AG04449 (cell line): Measurements from ENCODE around the gene TBATA.

Source experiments
- CTCF ChIA-PET: fragments of 350-600 bp; formaldehyde crosslinking; extraction: SDS; loops from one replicate; lab custom pipeline; 2021; ENCODE audit warnings: antibody characterized with exemption; lab: Yijun Ruan, JAX
- POLR2A ChIA-PET: fragments of 400-600, 350-600 bp; formaldehyde crosslinking; extraction: SDS; loops from one replicate; lab custom pipeline; 2020; ENCODE audit warnings: antibody characterized with exemption, inconsistent platforms; lab: Yijun Ruan, JAX
- DNase-seq: peaks from one replicate; pipeline ENCODE4 v3.0.0-alpha.2; 2010; ENCODE audit warnings: low read depth, low spot score
- H3K4me3 ChIP-seq: 2 replicates; pipeline ENCODE4 v1.5.1; 2011; ENCODE audit warnings: low read depth, mild to moderate bottlenecking, control low read depth, low read length
- TF ChIP-seq, protein P1 (sequence below): IDR thresholded peaks from one replicate; pipeline ENCODE4 v1.5.1; 2011; ENCODE audit warnings: mild to moderate bottlenecking, moderate library complexity, low read length, control low read depth, inconsistent platforms; ENCODE audit not compliant: insufficient read depth; ENCODE audit errors: missing control alignments

The TBATA gene

DNA sequence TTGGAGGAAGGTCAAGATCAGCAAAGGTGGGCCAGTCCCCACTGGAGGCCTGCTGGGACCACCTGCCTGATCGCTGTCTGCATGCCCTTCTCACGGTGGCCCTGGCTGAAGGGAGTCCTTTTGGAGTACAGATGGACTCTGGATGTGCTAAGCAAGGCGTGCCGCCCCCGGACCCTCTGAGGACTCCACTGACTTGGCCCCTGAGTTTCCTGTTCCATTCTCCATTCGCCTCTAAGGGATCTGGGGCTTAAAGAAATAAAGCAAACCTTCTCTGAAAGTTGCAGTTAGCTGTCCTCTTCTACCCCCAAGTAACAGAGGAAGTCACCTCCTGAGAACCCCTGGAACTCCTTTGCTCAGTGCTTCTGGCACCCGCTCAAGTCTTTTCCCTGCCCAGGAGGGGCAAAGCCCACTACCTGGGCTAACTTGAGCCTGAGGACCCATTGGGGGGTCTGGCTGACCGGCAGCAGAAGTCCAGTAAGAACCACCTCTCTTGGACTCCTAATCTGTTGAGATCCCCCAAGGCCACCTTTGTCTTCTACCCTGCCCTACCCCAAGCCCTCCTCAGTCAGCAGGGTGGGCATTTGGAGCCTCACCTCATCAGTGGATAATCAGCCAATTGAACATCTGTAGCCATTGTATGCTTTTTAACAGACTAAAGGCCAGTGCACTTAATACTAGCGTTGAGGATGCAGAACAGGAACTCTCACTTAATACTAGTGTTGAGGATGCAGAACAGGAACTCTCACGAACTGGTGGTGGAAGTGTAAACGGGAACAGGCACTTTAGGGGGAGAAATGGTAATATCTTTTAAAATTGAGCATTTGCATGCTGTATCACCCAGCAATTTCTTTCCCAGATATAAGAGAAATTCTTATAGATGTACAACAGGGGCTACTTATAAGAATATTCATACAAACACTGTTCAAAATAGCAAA lies 2.2 kb downstream of the TBATA start:
- POLR2A ChIA-PET = no interaction called here
- no peak for DNase-seq
- TF ChIP-seq, protein P1, sequence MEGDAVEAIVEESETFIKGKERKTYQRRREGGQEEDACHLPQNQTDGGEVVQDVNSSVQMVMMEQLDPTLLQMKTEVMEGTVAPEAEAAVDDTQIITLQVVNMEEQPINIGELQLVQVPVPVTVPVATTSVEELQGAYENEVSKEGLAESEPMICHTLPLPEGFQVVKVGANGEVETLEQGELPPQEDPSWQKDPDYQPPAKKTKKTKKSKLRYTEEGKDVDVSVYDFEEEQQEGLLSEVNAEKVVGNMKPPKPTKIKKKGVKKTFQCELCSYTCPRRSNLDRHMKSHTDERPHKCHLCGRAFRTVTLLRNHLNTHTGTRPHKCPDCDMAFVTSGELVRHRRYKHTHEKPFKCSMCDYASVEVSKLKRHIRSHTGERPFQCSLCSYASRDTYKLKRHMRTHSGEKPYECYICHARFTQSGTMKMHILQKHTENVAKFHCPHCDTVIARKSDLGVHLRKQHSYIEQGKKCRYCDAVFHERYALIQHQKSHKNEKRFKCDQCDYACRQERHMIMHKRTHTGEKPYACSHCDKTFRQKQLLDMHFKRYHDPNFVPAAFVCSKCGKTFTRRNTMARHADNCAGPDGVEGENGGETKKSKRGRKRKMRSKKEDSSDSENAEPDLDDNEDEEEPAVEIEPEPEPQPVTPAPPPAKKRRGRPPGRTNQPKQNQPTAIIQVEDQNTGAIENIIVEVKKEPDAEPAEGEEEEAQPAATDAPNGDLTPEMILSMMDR = no peak

GRCh38 chr10:70782086-70782745 lies 3.0 kb downstream of the TBATA start:
- ChIA-PET POLR2A (no interaction called here), CTCF (interaction anchor here (1.3 kb wide), 1 partner anchor 21 kb away, joined by 3 read pairs; no protein-coding TSS in a partner anchor)
- no peak for DNase-seq
- TF ChIP-seq, protein P1 = no peak
- no peak overlapping the region for H3K4me3 ChIP-seq

More for the DNA sequence above, 2.2 kb downstream of the TBATA start:
- CTCF ChIA-PET = interaction anchor here (1.2 to 1.3 kb wide), 2 partner anchors 22 to 233 kb away, joined by 3 read pairs; no protein-coding TSS in a partner anchor
- no peak overlapping the region for H3K4me3 ChIP-seq

DNA sequence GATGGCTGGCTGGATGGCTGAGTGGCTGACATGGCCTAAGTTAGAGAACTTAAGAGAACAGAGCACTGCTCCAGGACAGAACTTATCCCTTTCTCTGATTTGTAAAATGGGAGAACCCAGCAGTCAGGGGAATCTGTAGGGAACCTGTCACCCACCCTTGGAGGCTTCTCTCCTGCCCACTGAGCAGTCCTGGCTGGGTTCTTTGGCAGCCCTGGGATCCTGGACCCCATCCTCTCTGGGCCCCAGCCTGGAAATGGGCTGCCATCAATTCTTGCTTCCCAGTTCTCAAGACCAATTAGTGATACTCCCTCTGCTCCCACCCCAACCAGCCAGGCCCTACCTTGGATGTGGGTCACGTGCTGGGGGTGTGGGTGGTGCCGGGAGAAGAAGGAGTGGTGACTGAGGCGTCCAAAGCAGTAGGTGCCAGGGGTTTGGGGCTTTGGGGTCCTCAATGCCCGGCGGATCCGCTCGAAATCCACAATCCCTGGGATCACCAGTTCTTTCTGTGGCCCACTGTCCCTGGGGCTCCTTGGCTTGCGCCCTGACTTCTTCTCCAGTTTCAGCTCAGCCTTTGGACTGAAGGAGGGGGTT lies 3.6 kb downstream of the TBATA start:
- POLR2A ChIA-PET = no interaction called here
- TF ChIP-seq, protein P1 = no peak
- no peak for DNase-seq
- no peak overlapping the region for H3K4me3 ChIP-seq
- CTCF ChIA-PET = interaction anchor here (1.3 kb wide), 1 partner anchor 20 kb away, joined by 3 read pairs; no protein-coding TSS in a partner anchor

DNA sequence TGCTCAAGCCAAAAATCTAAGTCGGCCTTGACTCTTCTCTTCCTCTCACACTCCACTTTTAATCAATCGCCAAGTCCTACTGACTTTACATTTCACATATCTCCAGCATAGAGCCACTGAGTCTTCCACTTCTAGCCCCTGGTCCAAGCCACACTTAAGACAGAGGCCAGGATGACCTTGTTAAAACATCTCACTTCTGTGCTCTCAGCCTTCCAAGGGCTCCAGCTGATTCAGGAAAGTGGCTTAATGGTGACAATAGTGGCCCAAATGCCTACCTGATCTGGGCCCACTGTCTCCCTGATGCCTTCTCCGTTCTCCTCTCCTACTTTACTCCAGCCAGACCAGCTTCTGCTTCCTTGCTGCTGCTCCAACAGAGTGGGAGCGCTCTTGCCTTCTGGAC lies 4.4 kb downstream of the TBATA start:
- DNase-seq = no peak
- TF ChIP-seq, protein P1 = no peak
- CTCF ChIA-PET = no interaction called here
- H3K4me3 ChIP-seq = no peak overlapping the region
- POLR2A ChIA-PET = no interaction called here

GRCh38 chr10:70780370-70780760 lies 4.8 kb downstream of the TBATA start:
- no peak overlapping the region for H3K4me3 ChIP-seq
- DNase-seq = no peak
- POLR2A ChIA-PET = no interaction called here
- TF ChIP-seq, protein P1 = no peak
- CTCF ChIA-PET = interaction anchor here (1.4 kb wide), 1 partner anchor 21 kb away, joined by 6 read pairs; no protein-coding TSS in a partner anchor
